ENCODE measurements around the gene WASF3.

The WASF3 gene

GRCh38 chr13:26528527-26528926, 29.0 kb upstream of the WASF3 start:
- H3K36me3 ChIP-seq (ENCODE audit: control insufficient read depth, insufficient read depth, low read length), result no peaks in the 10 kb centered on the region
- H3K9me3 ChIP-seq (ENCODE audit: control insufficient read depth, insufficient read depth, low read length), result no peaks in the 10 kb centered on the region
- no peaks in the 10 kb centered on the region for H3K27me3 ChIP-seq (ENCODE audit: control insufficient read depth, insufficient read depth, low read length)
- H3K9ac ChIP-seq (ENCODE audit: low read depth, low read length), result no peak overlapping the region
- H3K4me3 ChIP-seq (ENCODE audit: low read depth, low read length), result no peak overlapping the region
- H3K27ac ChIP-seq (ENCODE audit: low read depth, low read length), result no peak overlapping the region
- H3K4me1 ChIP-seq (ENCODE audit: control insufficient read depth, insufficient read depth, low read length), result peaks cover 21% of the 10 kb centered on the region; the same call in 1 of the 2 replicates

DNA sequence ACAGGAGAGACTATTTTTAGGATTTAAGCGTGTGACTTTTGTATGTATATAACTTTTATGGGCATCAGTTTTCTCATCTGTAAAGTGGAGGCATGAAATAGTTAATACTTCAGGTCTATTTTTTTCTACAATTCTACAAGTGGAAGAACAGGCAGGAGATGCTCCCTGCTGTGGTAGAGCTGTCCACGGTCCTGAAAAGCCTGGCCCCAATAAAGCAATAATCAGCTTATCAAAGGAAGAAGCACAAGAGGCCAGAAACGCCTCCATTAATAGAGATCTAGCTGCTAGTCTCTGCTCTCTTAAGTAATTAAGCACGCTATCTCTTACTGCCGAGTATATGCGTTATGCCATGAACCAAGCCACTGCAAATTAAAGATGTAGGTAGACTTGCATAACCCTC, 28.0 kb upstream of the WASF3 start:
- H3K36me3 ChIP-seq (ENCODE audit: control insufficient read depth, insufficient read depth, low read length), result no peaks in the 10 kb centered on the region
- no peak overlapping the region for H3K9ac ChIP-seq (ENCODE audit: low read depth, low read length)
- no peak overlapping the region for H3K27ac ChIP-seq (ENCODE audit: low read depth, low read length)
- H3K27me3 ChIP-seq (ENCODE audit: control insufficient read depth, insufficient read depth, low read length), result no peaks in the 10 kb centered on the region
- H3K4me3 ChIP-seq (ENCODE audit: low read depth, low read length), result no peak overlapping the region
- H3K9me3 ChIP-seq (ENCODE audit: control insufficient read depth, insufficient read depth, low read length), result no peaks in the 10 kb centered on the region
- peaks cover 22% of the 10 kb centered on the region; the same call in 1 of the 2 replicates for H3K4me1 ChIP-seq (ENCODE audit: control insufficient read depth, insufficient read depth, low read length)

DNA sequence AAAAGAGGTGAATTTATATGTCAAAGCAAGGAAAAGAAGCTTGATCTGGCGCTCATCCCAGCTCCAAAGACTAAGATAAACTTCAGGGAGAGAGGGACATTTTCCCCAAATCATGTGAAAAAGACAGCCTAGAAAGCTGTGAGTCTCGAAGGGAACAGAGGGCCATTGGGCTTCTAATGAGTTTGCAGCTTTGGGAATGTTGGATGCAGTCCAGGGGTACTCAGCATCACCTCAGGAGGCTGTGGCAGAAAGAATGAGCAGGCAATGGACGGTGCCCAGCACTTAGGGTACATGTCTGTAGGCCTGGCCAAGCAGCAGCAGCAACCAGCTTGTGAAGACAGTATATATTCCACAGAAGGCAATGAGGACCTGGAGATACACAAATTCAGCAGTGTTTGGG, 25.7 kb upstream of the WASF3 start:
- peaks cover 22% of the 10 kb centered on the region; the same call in 1 of the 2 replicates for H3K4me1 ChIP-seq (ENCODE audit: control insufficient read depth, insufficient read depth, low read length)
- no peaks in the 10 kb centered on the region for H3K27me3 ChIP-seq (ENCODE audit: control insufficient read depth, insufficient read depth, low read length)
- no peak overlapping the region for H3K4me3 ChIP-seq (ENCODE audit: low read depth, low read length)
- H3K27ac ChIP-seq (ENCODE audit: low read depth, low read length), result no peak overlapping the region
- no peaks in the 10 kb centered on the region for H3K36me3 ChIP-seq (ENCODE audit: control insufficient read depth, insufficient read depth, low read length)
- H3K9me3 ChIP-seq (ENCODE audit: control insufficient read depth, insufficient read depth, low read length), result no peaks in the 10 kb centered on the region
- no peak overlapping the region for H3K9ac ChIP-seq (ENCODE audit: low read depth, low read length)

DNA sequence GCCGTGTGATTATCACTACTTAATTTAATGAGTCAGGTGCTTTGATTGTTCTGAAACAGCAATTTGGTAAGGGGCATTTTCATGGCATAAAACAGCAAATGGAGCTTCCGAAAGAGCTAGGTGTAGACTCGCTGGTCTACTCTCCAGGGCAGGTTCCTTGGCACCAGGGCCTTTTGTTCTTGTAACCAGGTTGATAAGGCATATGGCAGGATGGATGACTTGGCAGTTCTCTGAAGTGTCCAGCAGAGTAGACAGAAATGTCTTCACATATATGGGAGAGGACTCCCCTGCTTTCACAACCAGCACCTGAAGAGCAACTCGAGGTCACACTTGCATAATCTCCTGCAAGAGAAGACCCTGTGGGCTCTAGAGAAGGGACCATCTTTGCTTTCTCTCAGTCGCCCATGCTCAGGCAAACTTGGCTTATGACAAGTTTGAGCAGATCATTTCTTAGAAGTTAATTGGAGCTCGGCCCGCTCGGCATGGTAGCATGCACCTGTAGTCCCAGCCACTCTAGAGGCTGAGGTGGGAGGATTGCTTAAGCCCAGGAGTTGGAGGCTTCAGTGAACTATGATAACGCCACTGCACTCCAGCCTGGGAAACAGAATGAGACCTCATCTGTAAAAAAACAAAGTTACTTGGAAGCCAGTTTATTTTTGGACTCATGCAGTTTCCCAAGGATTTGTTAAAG, 23.3 kb upstream of the WASF3 start:
- H3K9me3 ChIP-seq (ENCODE audit: control insufficient read depth, insufficient read depth, low read length), result no peaks in the 10 kb centered on the region
- no peak overlapping the region for H3K4me3 ChIP-seq (ENCODE audit: low read depth, low read length)
- no peaks in the 10 kb centered on the region for H3K36me3 ChIP-seq (ENCODE audit: control insufficient read depth, insufficient read depth, low read length)
- H3K27me3 ChIP-seq (ENCODE audit: control insufficient read depth, insufficient read depth, low read length), result no peaks in the 10 kb centered on the region
- H3K4me1 ChIP-seq (ENCODE audit: control insufficient read depth, insufficient read depth, low read length), result peaks cover 9% of the 10 kb centered on the region; the same call in 1 of the 2 replicates
- no peak overlapping the region for H3K27ac ChIP-seq (ENCODE audit: low read depth, low read length)
- no peak overlapping the region for H3K9ac ChIP-seq (ENCODE audit: low read depth, low read length)

DNA sequence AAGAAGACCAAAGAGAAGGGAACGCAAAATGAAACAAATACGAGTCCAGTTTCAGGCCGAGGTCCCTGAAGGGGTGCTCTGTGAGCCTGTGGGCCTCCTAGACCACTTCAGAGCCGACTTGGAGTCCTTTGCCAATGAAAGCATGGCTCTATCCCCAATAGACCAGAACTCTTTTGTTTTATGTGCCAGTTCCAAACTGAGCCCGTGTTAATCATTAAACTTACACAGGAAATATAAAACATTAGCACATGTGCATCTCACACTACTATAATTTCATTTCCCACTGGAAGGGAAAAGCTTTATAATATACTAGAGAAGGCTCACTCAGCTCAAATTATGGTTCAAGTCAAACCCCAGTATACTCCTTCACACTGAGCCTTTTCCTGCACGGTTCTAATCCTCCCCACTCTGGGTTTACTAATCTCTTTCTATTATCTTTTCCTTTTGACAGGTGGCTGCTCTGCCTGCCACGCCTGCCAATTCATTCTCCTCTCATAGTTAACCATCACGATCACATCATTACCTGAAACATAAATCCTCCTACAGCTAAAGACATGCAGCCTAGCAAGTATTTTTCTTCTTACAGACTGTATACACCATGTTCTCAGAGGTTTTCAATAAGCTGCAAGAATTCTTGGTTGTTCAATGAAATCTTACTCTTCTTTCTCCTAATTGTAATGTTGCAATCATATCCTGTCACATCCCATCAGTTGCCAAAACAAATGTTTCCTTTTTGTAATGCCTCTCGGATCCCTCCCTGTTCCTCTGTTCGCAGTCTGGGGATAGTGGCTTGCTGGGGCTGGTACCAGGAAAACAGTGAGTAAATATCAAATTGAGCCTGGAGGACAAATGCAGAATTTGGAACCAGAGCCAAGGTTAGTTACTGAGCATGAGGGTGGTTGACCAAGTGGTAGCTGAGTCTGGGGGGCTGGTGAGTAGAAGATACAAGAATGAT, 18.8 kb upstream of the WASF3 start:
- Histone ChIP-seq H3K36me3 (ENCODE audit: control insufficient read depth, insufficient read depth, low read length) (no peaks in the 10 kb centered on the region), H3K9ac (ENCODE audit: low read depth, low read length) (no peak overlapping the region), H3K4me1 (ENCODE audit: control insufficient read depth, insufficient read depth, low read length) (no peaks in the 10 kb centered on the region), H3K4me3 (ENCODE audit: low read depth, low read length) (no peak overlapping the region), H3K27me3 (ENCODE audit: control insufficient read depth, insufficient read depth, low read length) (no peaks in the 10 kb centered on the region), H3K9me3 (ENCODE audit: control insufficient read depth, insufficient read depth, low read length) (no peaks in the 10 kb centered on the region), H3K27ac (ENCODE audit: low read depth, low read length) (no peak overlapping the region)

DNA sequence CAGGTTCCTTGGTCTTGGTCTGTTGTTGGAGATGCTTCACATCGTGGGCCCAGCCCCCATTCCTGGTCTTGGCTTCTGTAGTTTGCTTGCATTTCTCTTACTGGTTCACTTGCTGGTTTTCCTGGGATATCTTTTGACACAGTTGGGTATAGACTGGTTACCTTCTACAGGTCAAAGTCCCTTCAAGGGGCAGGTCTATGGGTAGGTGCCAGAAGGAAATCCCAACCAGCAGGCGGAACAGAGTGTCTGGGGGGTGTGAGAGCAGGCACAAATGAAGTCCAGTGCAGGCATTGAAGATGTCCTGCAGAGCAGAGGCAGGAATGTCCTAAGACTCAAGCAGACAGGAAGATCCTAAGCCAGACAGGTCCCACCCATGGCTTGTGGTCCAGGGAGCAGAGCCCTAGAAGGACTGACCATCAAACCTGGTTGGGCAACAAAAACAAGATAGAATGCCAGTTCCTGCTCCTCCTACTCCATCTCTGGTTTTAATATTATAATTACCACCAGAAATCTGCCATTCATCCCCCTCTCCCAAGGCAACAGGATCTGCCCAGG, 17.7 kb upstream of the WASF3 start:
- Histone ChIP-seq H3K36me3 (ENCODE audit: control insufficient read depth, insufficient read depth, low read length) (no peaks in the 10 kb centered on the region), H3K9ac (ENCODE audit: low read depth, low read length) (no peak overlapping the region), H3K27me3 (ENCODE audit: control insufficient read depth, insufficient read depth, low read length) (no peaks in the 10 kb centered on the region), H3K4me3 (ENCODE audit: low read depth, low read length) (no peak overlapping the region), H3K27ac (ENCODE audit: low read depth, low read length) (no peak overlapping the region), H3K4me1 (ENCODE audit: control insufficient read depth, insufficient read depth, low read length) (no peaks in the 10 kb centered on the region), H3K9me3 (ENCODE audit: control insufficient read depth, insufficient read depth, low read length) (no peaks in the 10 kb centered on the region)

DNA sequence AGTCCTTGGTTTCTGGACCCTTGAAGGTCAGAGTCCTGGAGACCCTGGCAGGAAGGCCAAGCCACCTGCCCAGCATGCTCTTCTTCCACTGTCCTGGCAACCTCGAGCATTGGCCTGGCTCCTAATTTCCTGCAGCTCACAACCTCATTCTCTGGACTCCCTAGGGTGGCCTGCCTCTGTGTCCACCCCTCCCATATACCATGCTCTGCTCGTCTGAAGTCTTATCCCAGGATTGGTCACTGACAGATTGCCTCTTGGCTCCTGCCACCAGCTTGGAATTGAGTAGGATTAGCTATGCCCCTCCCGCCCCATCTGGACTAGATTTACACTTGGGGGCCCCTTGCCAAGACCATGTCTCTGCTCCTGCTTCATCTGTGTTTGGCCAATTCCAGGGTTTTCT, 17.1 kb upstream of the WASF3 start:
- Histone ChIP-seq H3K4me1 (ENCODE audit: control insufficient read depth, insufficient read depth, low read length) (no peaks in the 10 kb centered on the region), H3K9ac (ENCODE audit: low read depth, low read length) (no peak overlapping the region), H3K27ac (ENCODE audit: low read depth, low read length) (no peak overlapping the region), H3K36me3 (ENCODE audit: control insufficient read depth, insufficient read depth, low read length) (no peaks in the 10 kb centered on the region), H3K4me3 (ENCODE audit: low read depth, low read length) (no peak overlapping the region), H3K27me3 (ENCODE audit: control insufficient read depth, insufficient read depth, low read length) (no peaks in the 10 kb centered on the region), H3K9me3 (ENCODE audit: control insufficient read depth, insufficient read depth, low read length) (no peaks in the 10 kb centered on the region)

- Histone ChIP-seq H3K9ac (ENCODE audit: low read depth, low read length) (no peak overlapping the region), H3K4me3 (ENCODE audit: low read depth, low read length) (no peak overlapping the region), H3K4me1 (ENCODE audit: control insufficient read depth, insufficient read depth, low read length) (no peaks in the 10 kb centered on the region), H3K27ac (ENCODE audit: low read depth, low read length) (no peak overlapping the region), H3K27me3 (ENCODE audit: control insufficient read depth, insufficient read depth, low read length) (no peaks in the 10 kb centered on the region), H3K36me3 (ENCODE audit: control insufficient read depth, insufficient read depth, low read length) (no peaks in the 10 kb centered on the region), H3K9me3 (ENCODE audit: control insufficient read depth, insufficient read depth, low read length) (no peaks in the 10 kb centered on the region)
Observed at GRCh38 chr13:26541041-26541440, 16.4 kb upstream of the WASF3 start.

DNA sequence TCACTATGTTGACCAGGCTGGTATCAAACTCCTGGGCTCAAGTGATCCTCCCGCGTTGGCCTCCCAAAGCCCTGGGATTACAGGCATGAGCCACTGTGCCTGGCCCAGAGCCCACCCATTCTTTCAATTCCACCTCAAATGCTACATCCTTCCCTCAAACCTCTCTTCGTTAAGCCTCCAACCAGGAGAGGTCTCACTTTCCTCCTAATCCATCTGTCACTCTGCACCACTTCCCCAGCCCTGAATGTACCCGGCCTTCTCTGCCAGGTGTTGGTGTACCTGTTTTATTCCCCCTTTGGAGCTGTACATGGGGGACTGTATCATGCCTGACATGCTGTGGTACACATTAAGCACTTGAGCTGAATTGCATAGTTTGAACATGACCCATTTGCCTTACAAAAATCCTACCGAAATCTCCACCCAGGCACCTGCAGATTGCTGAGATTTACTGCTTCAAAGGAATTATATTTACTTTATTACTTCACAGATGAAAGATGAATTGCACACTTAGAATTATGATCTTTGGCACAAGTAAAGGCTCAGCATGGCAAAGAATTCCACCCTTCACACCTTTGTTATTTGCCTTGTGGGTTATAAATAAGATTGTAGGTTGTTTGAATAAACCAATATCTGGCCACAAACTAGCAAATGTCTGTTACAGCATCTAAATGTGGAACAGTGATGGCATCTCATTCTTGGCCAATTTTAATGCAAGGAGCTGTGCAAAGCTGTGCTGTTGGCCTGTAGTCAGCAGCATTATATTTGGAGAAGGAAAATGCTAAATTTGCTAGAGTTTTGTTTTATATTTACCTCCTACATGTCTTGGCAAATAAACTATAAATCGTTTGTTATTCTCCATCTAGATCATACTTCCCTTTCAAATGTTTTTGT, 15.6 kb upstream of the WASF3 start:
- H3K9ac ChIP-seq (ENCODE audit: low read depth, low read length), result no peak overlapping the region
- H3K27ac ChIP-seq (ENCODE audit: low read depth, low read length), result no peak overlapping the region
- H3K4me3 ChIP-seq (ENCODE audit: low read depth, low read length), result no peak overlapping the region
- H3K9me3 ChIP-seq (ENCODE audit: control insufficient read depth, insufficient read depth, low read length), result no peaks in the 10 kb centered on the region
- no peaks in the 10 kb centered on the region for H3K4me1 ChIP-seq (ENCODE audit: control insufficient read depth, insufficient read depth, low read length)
- no peaks in the 10 kb centered on the region for H3K36me3 ChIP-seq (ENCODE audit: control insufficient read depth, insufficient read depth, low read length)
- no peaks in the 10 kb centered on the region for H3K27me3 ChIP-seq (ENCODE audit: control insufficient read depth, insufficient read depth, low read length)

DNA sequence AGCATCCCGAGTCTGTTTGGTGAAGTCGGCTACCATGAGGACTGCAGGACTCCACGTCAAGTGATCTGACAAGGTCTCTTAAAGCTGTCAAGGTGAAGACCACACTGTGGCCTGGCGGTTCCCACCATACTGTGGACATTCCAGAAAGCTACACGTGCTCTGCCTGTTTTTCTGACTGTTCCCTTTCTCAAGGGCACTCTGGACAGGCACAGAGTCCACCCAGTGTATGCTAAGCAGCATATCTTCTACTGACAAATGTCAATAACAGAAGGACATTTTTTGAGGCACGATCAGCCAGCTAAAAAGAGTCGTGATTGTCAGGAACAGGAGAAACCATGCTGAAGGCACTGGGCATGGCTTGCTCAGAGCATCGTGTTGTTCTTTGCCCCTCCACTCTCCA, 12.8 kb upstream of the WASF3 start:
- Histone ChIP-seq H3K27me3 (ENCODE audit: control insufficient read depth, insufficient read depth, low read length) (no peaks in the 10 kb centered on the region), H3K9ac (ENCODE audit: low read depth, low read length) (no peak overlapping the region), H3K9me3 (ENCODE audit: control insufficient read depth, insufficient read depth, low read length) (no peaks in the 10 kb centered on the region), H3K36me3 (ENCODE audit: control insufficient read depth, insufficient read depth, low read length) (no peaks in the 10 kb centered on the region), H3K4me1 (ENCODE audit: control insufficient read depth, insufficient read depth, low read length) (no peaks in the 10 kb centered on the region), H3K27ac (ENCODE audit: low read depth, low read length) (no peak overlapping the region), H3K4me3 (ENCODE audit: low read depth, low read length) (no peak overlapping the region)

All from HUES48 (cell line).